Left ventricle myocardium inferior (tissue), 1 donor: ENCODE data around the gene HELZ. TPM values are rescaled to one million over a fixed set of nuclear protein-coding genes. Genes with fewer than 3 reads are reported as not detected.
A peak's percentile ranks its signal among the peaks of the same experiment; 100 is the strongest.
"Not testable (repeated sequence)": the region's sequence is repeated elsewhere in the genome, so short reads cannot be mapped to it uniquely, and the experiment has no call there.

Experiments
- DNase-seq: peaks from one replicate; pipeline ENCODE4 v3.0.0-alpha.2; 2020
- H3K27ac ChIP-seq: fragments of 200-600 bp; replicated peaks from 2 replicates; pipeline ENCODE4 v1.8.0; 2021
- H3K27me3 ChIP-seq: fragments of 200-600 bp; 2 replicates; pipeline ENCODE4 v1.8.0; 2021; ENCODE audit warnings: low read depth
- H3K36me3 ChIP-seq: fragments of 200-600 bp; 2 replicates; pipeline ENCODE4 v1.8.0; 2021
- H3K4me1 ChIP-seq: fragments of 200-600 bp; 2 replicates; pipeline ENCODE4 v1.8.0; 2021
- H3K4me3 ChIP-seq: fragments of 200-600 bp; 2 replicates; pipeline ENCODE4 v1.8.0; 2021; ENCODE audit warnings: mild to moderate bottlenecking, moderate library complexity
- H3K9me3 ChIP-seq: fragments of 200-600 bp; replicated peaks from 2 replicates; pipeline ENCODE4 v1.8.0; 2021
- intact Hi-C: fragments of 100-400 bp; cut with micrococcal nuclease; formaldehyde crosslinking; loops from one replicate; pipeline ENCODE4 v1.11.0; 2022
- total RNA-seq: library from RNA; stranded (reverse); fragmentation: NEBNext Ultra II Directional; extraction: Animal tissue kit (Norgen Biotek cat#: 25700); gene quantifications from one replicate; pipeline ENCODE4 v1.2.1, GENCODE V29; 2021
- TF ChIP-seq, protein P1 (sequence below): fragments of 200-600 bp; IDR thresholded peaks from 2 replicates; pipeline ENCODE4 v1.8.0; 2021; ENCODE audit warnings: antibody characterized with exemption, mild to moderate bottlenecking, borderline replicate concordance
- donor health status: DM: no; HTN: yes; CAD: no; lungs with severe emphysema.

The HELZ gene
- total RNA-seq, 1 donor from 2014 or later, result 36.7 TPM

DNA sequence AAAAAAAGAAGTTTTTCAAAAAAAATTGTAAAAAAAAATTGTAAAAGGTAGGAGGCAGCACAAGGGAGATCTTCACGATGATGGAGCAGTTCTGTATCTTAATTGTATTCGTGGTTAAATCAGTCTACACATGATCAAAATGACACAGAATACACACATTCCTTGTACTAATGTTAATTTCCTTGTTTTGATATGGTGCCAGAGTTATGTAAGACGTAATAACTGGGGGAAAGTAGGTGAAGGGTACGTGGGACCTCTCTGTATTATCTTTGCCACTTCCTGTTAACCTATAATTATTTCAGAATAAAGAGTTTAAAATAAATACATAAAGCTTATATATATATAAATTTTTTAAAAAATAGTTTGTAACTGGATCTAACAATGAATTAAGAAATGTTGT lies 36.8 kb downstream of the HELZ start:
- TF ChIP-seq, protein P1, sequence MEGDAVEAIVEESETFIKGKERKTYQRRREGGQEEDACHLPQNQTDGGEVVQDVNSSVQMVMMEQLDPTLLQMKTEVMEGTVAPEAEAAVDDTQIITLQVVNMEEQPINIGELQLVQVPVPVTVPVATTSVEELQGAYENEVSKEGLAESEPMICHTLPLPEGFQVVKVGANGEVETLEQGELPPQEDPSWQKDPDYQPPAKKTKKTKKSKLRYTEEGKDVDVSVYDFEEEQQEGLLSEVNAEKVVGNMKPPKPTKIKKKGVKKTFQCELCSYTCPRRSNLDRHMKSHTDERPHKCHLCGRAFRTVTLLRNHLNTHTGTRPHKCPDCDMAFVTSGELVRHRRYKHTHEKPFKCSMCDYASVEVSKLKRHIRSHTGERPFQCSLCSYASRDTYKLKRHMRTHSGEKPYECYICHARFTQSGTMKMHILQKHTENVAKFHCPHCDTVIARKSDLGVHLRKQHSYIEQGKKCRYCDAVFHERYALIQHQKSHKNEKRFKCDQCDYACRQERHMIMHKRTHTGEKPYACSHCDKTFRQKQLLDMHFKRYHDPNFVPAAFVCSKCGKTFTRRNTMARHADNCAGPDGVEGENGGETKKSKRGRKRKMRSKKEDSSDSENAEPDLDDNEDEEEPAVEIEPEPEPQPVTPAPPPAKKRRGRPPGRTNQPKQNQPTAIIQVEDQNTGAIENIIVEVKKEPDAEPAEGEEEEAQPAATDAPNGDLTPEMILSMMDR, result no peak
- Histone ChIP-seq H3K9me3 (no peaks in the 10 kb centered on the region), H3K27me3 (no peaks in the 10 kb centered on the region), H3K36me3 (peaks cover 4% of the 10 kb centered on the region), H3K4me1 (peaks cover 29% of the 10 kb centered on the region), H3K27ac (no peak overlapping the region), H3K4me3 (no peak overlapping the region)
- intact Hi-C loops, result no loop called here
- DNase-seq, result no peak

DNA sequence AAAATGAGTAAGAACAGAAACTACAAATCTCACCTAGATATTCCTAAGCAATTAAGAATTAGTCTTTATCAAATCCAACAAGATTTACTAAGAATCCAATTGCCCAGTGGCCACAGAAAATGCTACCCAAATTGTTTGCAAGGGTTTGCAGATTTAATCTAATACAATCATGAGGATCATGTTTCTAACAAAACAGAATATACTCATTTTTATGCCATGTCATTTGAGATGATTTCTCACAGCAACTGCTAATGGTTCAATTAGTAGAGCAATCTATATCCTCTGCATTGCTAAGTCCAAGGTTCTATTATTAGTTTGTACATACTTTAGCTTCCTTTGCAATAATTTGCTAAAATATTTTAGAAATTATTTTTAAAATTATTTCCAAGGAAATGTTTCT lies 41.2 kb downstream of the HELZ start:
- H3K4me3 ChIP-seq, result no peak overlapping the region
- H3K9me3 ChIP-seq, result no peaks in the 10 kb centered on the region
- no peaks in the 10 kb centered on the region for H3K27me3 ChIP-seq
- peaks cover 39% of the 10 kb centered on the region for H3K36me3 ChIP-seq
- TF ChIP-seq, protein P1, result no peak
- no peak overlapping the region for H3K27ac ChIP-seq
- DNase-seq, result no peak
- intact Hi-C loops, result no loop called here
- peaks cover 11% of the 10 kb centered on the region for H3K4me1 ChIP-seq

DNA sequence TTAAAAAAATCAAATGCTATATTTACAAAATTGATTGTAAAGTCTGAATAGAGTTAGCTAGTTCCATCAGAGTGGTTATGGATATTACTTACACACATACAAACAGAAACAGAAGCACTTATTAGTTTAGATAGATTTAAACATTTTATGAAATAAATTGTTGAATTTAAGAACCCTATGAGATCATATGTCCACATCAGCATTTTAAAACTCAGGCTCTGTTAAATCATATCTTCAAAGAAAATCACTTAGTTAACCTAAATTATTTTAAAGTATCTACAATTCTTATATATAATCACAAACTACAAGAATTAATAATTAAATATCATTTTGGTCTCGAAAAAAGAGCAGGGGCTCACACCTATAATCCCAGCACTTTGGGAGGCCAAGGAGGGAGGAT lies 42.5 kb downstream of the HELZ start:
- peaks cover 39% of the 10 kb centered on the region for H3K36me3 ChIP-seq
- H3K9me3 ChIP-seq, result no peaks in the 10 kb centered on the region
- TF ChIP-seq, protein P1, result no peak
- no peaks in the 10 kb centered on the region for H3K4me1 ChIP-seq
- H3K27me3 ChIP-seq, result no peaks in the 10 kb centered on the region
- intact Hi-C loops, result no loop called here
- no peak for DNase-seq
- no peak overlapping the region for H3K27ac ChIP-seq
- H3K4me3 ChIP-seq, result no peak overlapping the region

DNA sequence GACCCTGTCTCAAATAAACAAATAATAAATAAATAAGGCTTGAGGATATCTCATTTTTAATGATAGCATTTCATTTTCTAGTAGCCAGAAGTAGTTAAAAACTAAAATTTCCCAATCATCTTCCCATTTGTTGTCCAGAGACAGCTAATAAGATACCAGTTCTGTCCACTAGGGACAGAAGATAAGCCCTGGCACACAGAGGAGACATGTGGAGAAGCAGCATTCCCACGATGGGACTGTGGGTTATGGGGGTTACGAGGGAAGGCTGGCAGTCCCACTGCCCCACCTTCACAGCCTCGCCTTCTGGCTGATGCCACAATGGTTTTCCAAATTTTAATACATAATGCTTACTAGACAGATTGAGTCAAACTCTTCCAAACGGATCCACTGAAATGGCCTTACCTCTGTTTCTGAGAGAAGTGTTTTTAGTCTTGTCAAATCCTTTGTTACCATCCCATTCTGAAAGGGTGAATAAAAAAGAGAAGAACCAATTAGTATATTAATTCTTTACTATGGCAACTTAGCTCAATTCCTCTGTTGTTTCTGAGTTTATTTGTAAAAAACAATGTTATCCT lies 44.2 kb downstream of the HELZ start:
- H3K27me3 ChIP-seq, result no peaks in the 10 kb centered on the region
- TF ChIP-seq, protein P1, result peak; percentile 44
- no peak for DNase-seq
- H3K36me3 ChIP-seq, result peaks cover 39% of the 10 kb centered on the region
- intact Hi-C loops, result no loop called here
- H3K27ac ChIP-seq, result no peak overlapping the region
- no peaks in the 10 kb centered on the region for H3K4me1 ChIP-seq
- no peak overlapping the region for H3K4me3 ChIP-seq
- no peaks in the 10 kb centered on the region for H3K9me3 ChIP-seq

DNA sequence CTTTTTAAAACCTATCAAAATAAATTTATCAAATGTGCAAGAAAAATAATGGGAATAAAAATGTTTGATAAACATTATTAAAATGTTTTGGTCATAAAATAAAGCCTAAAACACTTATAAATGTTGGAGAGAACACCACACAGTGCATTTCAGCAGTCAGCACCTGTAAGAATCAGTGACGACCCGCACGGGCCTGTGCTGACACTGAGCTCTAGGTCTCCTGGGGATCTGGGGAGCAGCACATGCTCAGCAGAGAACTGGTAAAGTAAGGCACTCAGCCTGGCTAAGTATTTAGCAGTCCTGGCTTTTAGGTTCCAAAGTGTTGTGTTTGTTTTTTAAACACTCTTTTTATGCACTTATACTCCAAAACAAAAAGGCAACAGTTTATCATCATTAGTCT lies 46.9 kb downstream of the HELZ start:
- DNase-seq, result no peak
- Histone ChIP-seq H3K4me1 (peaks cover 3% of the 10 kb centered on the region), H3K27me3 (no peaks in the 10 kb centered on the region), H3K4me3 (no peak overlapping the region), H3K36me3 (peaks cover 42% of the 10 kb centered on the region), H3K9me3 (no peaks in the 10 kb centered on the region), H3K27ac (no peak overlapping the region)
- TF ChIP-seq, protein P1, result no peak
- intact Hi-C loops, result no loop called here

DNA sequence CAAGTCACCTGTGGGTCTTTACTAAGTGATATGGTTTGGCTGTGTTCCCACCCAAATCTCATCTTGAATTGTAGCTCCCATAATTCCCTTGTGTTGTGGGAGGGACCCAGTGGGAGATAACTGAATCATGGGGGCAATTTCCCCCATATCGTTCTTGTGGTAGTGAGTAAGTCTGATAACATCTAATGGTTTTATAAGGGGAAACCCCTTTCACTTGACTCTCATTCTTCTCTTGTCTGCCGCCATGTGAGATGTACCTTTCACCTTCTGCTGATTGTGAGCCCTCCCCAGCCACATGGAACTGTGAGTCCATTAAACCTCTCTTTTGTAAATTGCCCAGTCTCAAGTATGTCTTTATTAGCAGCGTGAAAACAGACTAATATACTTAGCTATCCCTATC lies 48.0 kb downstream of the HELZ start:
- H3K27me3 ChIP-seq, H3K9me3 ChIP-seq, intact Hi-C loops, H3K4me1 ChIP-seq, H3K4me3 ChIP-seq, H3K27ac ChIP-seq, DNase-seq: not testable (repeated sequence)
- peaks cover 31% of the 10 kb centered on the region for H3K36me3 ChIP-seq
